HG02588 (cell line): Measurements from ENCODE around the gene PPP1R14D.

Experiments used
- ATAC-seq: cut with Tn5 transposase; IDR thresholded peaks from one replicate; pipeline ENCODE4 v1.9.1; 2021; ENCODE audit warnings: mild to moderate bottlenecking, moderate library complexity; ENCODE audit not compliant: unreplicated experiment

The PPP1R14D gene

GRCh38 chr15:40853241-40853890, 24.9 kb upstream of the PPP1R14D start:
- ATAC-seq: no peak

- no peak for ATAC-seq
Observed at GRCh38 chr15:40852529-40852928, 24.0 kb upstream of the PPP1R14D start.

- no peak for ATAC-seq
Observed at GRCh38 chr15:40850576-40851112, 22.1 kb upstream of the PPP1R14D start.

- ATAC-seq: peak; percentile 70
Observed at GRCh38 chr15:40847223-40847961, 18.9 kb upstream of the PPP1R14D start.

GRCh38 chr15:40846841-40847222, 18.3 kb upstream of the PPP1R14D start:
- peak; percentile 3 for ATAC-seq

GRCh38 chr15:40845511-40846284, 17.2 kb upstream of the PPP1R14D start:
- no peak for ATAC-seq

- no peak for ATAC-seq
Observed at GRCh38 chr15:40845036-40845435, 16.5 kb upstream of the PPP1R14D start.

GRCh38 chr15:40844696-40845030, 16.2 kb upstream of the PPP1R14D start:
- no peak for ATAC-seq

GRCh38 chr15:40843885-40844695, 15.6 kb upstream of the PPP1R14D start, which contains the start of gene SPINT1:
Gene SPINT1, plus strand, starts transcription at chr15:40844048. Its CDS starts 507 bp downstream, at chr15:40844555.
- no peak for ATAC-seq

- ATAC-seq: no peak
Observed at GRCh38 chr15:40843261-40843884, 14.9 kb upstream of the PPP1R14D start.

- ATAC-seq: no peak
Observed at GRCh38 chr15:40841741-40842140, 13.2 kb upstream of the PPP1R14D start.

GRCh38 chr15:40838756-40839155, 10.2 kb upstream of the PPP1R14D start:
- no peak for ATAC-seq

GRCh38 chr15:40836020-40836419, 7.5 kb upstream of the PPP1R14D start:
- ATAC-seq: no peak

- ATAC-seq: no peak
Observed at GRCh38 chr15:40832903-40833302, 4.4 kb upstream of the PPP1R14D start.

GRCh38 chr15:40831861-40832260, 3.4 kb upstream of the PPP1R14D start:
- no peak for ATAC-seq

GRCh38 chr15:40830884-40831283, 2.4 kb upstream of the PPP1R14D start:
- no peak for ATAC-seq

GRCh38 chr15:40829115-40829514, 607 bp upstream of the PPP1R14D start:
- ATAC-seq: no peak

- ATAC-seq: no peak
Observed at GRCh38 chr15:40826423-40827075, 2.0 kb downstream of the PPP1R14D start.

- ATAC-seq: no peak
Observed at GRCh38 chr15:40825661-40826422, 2.7 kb downstream of the PPP1R14D start.
